Peyer's patch (tissue), 4 donors: ENCODE data around the gene FGF2. TPM values are rescaled to one million over a fixed set of nuclear protein-coding genes. Genes with fewer than 3 reads are reported as not detected.
"Not testable (repeated sequence)": the region's sequence is repeated elsewhere in the genome, so short reads cannot be mapped to it uniquely, and the experiment has no call there.

Source experiments
- DNase-seq, 3 donors: peaks; one replicate each; pipeline ENCODE4 v3.0.0-alpha.2; 2017 to 2019
- H3K27ac ChIP-seq, 4 donors: fragments of 200-600 bp; sonication (generic); one replicate each; pipeline ENCODE4 v1.5.1; 2016 to 2019
- H3K27me3 ChIP-seq, 2 donors: fragments of 200-600 bp; sonication (generic); one replicate each; pipeline ENCODE4 v1.5.1; 2019
- H3K36me3 ChIP-seq, 3 donors: fragments of 200-600 bp; sonication (generic); one replicate each; pipeline ENCODE4 v1.5.1; 2016 to 2019
- H3K4me1 ChIP-seq, 4 donors: fragments of 200-600 bp; sonication (generic); one replicate each; pipeline ENCODE4 v1.5.1; 2016 to 2019
- H3K4me3 ChIP-seq, 4 donors: fragments of 200-600 bp; sonication (generic); 1 replicate in 3 of 4; 2 replicates in 1 of 4; pipeline ENCODE4 v1.5.1; 2016 to 2019; ENCODE audit warnings: mild to moderate bottlenecking in 1 of 4
- H3K9me3 ChIP-seq, 4 donors: fragments of 200-600 bp; sonication (generic); one replicate each; pipeline ENCODE4 v1.5.1; 2016 to 2019; ENCODE audit warnings: mild to moderate bottlenecking in 1 of 4
- POLR2A ChIP-seq, 2 donors: fragments of 450-650 bp; IDR thresholded peaks; one replicate each; pipeline ENCODE4 v1.5.1; 2017; ENCODE audit warnings: antibody characterized with exemption in 2 of 2, mild to moderate bottlenecking in 2 of 2, moderate library complexity in 2 of 2
- total RNA-seq, 4 donors: library from RNA; depleted of rRNA; stranded (reverse); fragments of >200 nt; gene quantifications; one replicate each; pipeline ENCODE4 v1.1.0, GENCODE V29; 2016
- TF ChIP-seq, protein P1 (sequence below), 6 experiments: fragments of 450-650 bp in 4 of 6; fragments of 200-600 bp in 2 of 6; sonication (generic) in 1 of 6; IDR thresholded peaks; one replicate each; pipeline ENCODE4 v1.5.1; 2017 to 2019; ENCODE audit warnings: antibody characterized with exemption in 6 of 6, mild to moderate bottlenecking in 3 of 6, moderate library complexity in 1 of 6

The FGF2 gene
- total RNA-seq, 4 donors from 2014 or later: 1.0 to 5.8 (median 2.1) TPM

DNA sequence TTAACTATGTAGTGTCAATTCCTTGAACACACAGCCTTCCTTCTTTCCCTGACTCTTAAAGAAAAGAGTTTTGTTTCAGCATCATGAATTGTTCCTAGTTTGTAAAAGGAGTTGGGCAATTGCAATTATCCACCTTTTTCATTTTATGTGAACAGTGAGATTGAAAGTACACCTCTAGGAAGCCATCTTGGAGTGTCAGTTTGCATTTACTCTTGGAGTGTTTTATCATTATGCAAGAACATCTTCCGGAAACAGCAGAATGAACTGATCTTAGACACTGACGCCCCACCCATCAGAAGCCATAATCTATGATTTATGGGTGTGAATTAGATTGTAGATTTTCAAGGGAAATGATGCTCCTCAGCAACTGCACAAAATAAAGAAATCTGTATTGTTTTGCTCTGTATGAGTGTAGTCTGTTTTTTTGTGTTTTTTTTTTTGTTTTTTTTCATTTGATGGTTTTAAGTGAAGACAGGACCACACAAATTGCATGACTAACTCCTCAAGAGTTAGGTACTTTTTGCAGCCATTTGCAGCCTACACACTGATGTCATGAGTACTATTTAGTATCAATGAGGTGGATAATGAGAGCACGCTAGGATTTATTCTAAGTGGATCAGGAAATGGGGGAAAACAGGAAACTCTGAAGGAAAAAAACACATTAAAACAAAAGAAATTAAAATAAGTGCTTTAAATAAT is 19.5 kb upstream of the FGF2 start:
- no peak for DNase-seq
- no peaks in the 10 kb centered on the region for H3K9me3 ChIP-seq
- TF ChIP-seq, protein P1, sequence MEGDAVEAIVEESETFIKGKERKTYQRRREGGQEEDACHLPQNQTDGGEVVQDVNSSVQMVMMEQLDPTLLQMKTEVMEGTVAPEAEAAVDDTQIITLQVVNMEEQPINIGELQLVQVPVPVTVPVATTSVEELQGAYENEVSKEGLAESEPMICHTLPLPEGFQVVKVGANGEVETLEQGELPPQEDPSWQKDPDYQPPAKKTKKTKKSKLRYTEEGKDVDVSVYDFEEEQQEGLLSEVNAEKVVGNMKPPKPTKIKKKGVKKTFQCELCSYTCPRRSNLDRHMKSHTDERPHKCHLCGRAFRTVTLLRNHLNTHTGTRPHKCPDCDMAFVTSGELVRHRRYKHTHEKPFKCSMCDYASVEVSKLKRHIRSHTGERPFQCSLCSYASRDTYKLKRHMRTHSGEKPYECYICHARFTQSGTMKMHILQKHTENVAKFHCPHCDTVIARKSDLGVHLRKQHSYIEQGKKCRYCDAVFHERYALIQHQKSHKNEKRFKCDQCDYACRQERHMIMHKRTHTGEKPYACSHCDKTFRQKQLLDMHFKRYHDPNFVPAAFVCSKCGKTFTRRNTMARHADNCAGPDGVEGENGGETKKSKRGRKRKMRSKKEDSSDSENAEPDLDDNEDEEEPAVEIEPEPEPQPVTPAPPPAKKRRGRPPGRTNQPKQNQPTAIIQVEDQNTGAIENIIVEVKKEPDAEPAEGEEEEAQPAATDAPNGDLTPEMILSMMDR (IDR thresholded peaks at IDR 0.05): no peak
- TF ChIP-seq POLR2A (IDR thresholded peaks at IDR 0.05): no peak
- no peak overlapping the region for H3K27ac ChIP-seq
- H3K4me3 ChIP-seq: no peak overlapping the region
- no peaks in the 10 kb centered on the region for H3K27me3 ChIP-seq
- no peaks in the 10 kb centered on the region for H3K4me1 ChIP-seq
- no peaks in the 10 kb centered on the region for H3K36me3 ChIP-seq

DNA sequence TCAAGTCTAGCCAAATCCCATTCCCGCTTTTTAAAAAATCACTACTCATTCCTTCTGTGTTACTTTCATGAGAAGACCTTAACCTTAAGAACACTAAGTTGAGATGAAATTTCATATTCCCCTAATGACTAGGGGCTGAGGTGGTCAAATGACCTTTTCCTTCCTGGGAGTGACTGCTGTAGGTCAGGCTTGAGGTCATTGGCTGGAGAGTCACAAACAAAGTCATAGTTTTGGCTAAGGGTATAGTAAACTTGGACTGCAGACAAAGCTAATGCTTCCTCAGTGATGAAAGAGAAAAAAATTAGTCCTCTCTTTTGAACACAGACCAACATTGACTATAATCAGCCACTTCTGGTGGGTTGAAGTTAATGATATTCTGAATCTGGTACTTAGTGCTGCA is 16.0 kb upstream of the FGF2 start:
- Histone ChIP-seq H3K36me3 (no peaks in the 10 kb centered on the region), H3K4me1 (no peaks in the 10 kb centered on the region), H3K27me3 (no peaks in the 10 kb centered on the region), H3K4me3 (no peak overlapping the region), H3K9me3 (no peaks in the 10 kb centered on the region), H3K27ac (no peak overlapping the region)
- no peak for DNase-seq
- TF ChIP-seq, protein P1 (IDR thresholded peaks at IDR 0.05): no peak
- no peak for TF ChIP-seq POLR2A (IDR thresholded peaks at IDR 0.05)

DNA sequence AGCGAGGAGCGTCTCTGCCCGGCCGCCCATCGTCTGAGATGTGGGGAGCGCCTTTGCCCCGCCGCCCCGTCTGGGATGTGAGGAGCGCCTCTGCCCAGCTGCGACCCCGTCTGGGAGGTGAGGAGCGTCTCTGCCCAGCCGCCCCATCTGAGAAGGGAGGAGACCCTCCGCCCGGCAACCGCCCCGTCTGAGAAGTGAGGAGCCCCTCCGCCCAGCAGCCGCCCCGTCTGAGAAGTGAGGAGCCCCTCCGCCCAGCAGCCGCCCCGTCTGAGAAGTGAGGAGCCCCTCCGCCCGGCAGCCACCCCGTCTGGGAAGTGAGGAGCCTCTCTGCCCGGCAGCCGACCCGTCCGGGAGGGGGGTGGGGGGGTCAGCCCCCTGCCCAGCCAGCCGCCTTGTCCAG is 14.8 kb upstream of the FGF2 start:
- not testable (repeated sequence) for DNase-seq, H3K36me3 ChIP-seq, H3K27me3 ChIP-seq, H3K4me1 ChIP-seq, H3K4me3 ChIP-seq, H3K9me3 ChIP-seq, H3K27ac ChIP-seq

DNA sequence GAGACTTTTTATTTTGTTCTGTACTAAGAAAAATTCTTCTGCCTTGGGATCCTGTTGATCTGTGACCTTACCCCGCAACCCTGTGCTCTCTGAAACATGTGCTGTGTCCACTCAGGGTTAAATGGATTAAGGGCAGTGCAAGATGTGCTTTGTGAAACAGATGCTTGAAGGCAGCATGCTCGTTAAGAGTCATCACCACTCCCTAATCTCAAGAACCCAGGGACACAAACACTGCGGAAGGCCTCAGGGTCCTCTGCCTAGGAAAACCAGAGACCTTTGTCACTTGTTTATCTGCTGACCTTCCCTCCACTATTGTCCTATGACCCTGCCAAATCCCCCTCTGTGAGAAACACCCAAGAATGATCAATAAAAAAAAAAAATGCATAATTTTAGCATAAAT is 13.8 kb upstream of the FGF2 start:
- H3K27me3 ChIP-seq, H3K27ac ChIP-seq, H3K4me3 ChIP-seq, H3K36me3 ChIP-seq, DNase-seq, H3K4me1 ChIP-seq, H3K9me3 ChIP-seq: not testable (repeated sequence)

DNA sequence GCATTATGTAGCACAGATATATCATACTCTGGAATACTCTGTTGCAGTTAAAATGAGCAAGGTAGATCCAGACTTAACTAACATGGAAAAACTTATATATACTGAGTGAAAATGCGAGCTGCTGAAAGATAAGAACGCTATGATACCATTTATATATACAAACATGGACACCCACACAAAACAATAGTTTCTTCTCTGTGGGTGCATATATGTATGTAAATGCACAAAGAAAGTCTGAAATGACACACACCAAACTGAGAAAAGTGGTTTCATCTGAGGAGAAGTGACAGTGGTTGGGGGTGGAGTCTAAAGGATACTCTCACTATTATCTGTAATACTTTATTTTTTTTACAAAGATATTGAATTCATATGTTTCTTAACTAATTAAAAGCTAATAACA is 12.2 kb upstream of the FGF2 start:
- H3K4me3 ChIP-seq: no peak overlapping the region
- no peaks in the 10 kb centered on the region for H3K4me1 ChIP-seq
- H3K9me3 ChIP-seq: no peaks in the 10 kb centered on the region
- DNase-seq: no peak
- TF ChIP-seq POLR2A (IDR thresholded peaks at IDR 0.05): no peak
- H3K27ac ChIP-seq: no peak overlapping the region
- no peaks in the 10 kb centered on the region for H3K27me3 ChIP-seq
- H3K36me3 ChIP-seq: no peaks in the 10 kb centered on the region

DNA sequence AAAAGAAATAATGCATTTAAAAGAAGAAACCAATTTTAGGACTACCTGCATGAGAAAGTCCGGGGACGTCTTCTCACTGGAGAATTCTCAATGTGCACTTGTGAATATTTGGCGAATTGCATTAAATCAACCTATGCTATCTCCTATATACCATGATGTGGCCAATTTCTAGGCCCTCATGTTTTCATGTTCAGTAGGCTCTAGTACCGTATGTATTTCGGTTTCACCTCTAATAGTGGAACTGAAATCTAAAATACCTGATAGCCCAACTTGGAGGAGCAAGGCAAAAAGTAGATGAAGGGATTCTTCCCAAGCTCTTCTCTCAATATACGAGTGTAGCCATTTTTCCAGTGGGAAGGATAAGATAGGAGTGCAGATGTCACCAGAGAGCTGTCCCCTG is 11.4 kb upstream of the FGF2 start:
- Histone ChIP-seq H3K4me3 (no peak overlapping the region), H3K27ac (no peak overlapping the region), H3K9me3 (no peaks in the 10 kb centered on the region), H3K36me3 (no peaks in the 10 kb centered on the region), H3K27me3 (no peaks in the 10 kb centered on the region), H3K4me1 (no peaks in the 10 kb centered on the region)
- DNase-seq: no peak
- no peak for TF ChIP-seq POLR2A (IDR thresholded peaks at IDR 0.05)
- TF ChIP-seq, protein P1 (IDR thresholded peaks at IDR 0.05): no peak

DNA sequence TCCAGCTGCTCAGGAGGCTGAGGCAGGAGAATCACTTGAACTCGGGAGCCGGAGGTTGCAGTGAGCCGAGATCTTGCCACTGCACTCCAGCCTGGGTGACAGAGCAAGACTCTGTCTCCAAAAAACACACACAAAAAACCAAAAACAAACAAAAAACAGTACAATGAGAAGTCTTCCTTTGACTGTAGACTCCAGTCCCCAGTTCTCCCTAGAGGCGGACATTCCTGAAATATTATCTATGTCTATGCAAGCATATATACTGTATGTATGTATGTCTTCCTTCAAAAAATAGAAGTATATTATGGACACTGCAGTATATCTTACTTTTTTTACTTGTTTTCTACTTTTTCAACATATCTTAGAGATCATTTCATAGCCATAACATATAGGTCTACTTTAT is 10.2 kb upstream of the FGF2 start:
- no peak overlapping the region for H3K27ac ChIP-seq
- H3K27me3 ChIP-seq: no peaks in the 10 kb centered on the region
- no peaks in the 10 kb centered on the region for H3K4me1 ChIP-seq
- DNase-seq: no peak
- no peaks in the 10 kb centered on the region for H3K9me3 ChIP-seq
- no peak for TF ChIP-seq POLR2A (IDR thresholded peaks at IDR 0.05)
- TF ChIP-seq, protein P1 (IDR thresholded peaks at IDR 0.05): no peak
- H3K4me3 ChIP-seq: no peak overlapping the region
- no peaks in the 10 kb centered on the region for H3K36me3 ChIP-seq
